ENCODE data around the gene RNASE4.

RNASE4 gene

GRCh38 chr14:20655851-20656250 is 28.5 kb upstream of the RNASE4 start:
- FAIRE-seq (no peak), DNase-seq (ENCODE audit: insufficient read length, low spot score) (no peak)
- TF ChIP-seq, protein P1, sequence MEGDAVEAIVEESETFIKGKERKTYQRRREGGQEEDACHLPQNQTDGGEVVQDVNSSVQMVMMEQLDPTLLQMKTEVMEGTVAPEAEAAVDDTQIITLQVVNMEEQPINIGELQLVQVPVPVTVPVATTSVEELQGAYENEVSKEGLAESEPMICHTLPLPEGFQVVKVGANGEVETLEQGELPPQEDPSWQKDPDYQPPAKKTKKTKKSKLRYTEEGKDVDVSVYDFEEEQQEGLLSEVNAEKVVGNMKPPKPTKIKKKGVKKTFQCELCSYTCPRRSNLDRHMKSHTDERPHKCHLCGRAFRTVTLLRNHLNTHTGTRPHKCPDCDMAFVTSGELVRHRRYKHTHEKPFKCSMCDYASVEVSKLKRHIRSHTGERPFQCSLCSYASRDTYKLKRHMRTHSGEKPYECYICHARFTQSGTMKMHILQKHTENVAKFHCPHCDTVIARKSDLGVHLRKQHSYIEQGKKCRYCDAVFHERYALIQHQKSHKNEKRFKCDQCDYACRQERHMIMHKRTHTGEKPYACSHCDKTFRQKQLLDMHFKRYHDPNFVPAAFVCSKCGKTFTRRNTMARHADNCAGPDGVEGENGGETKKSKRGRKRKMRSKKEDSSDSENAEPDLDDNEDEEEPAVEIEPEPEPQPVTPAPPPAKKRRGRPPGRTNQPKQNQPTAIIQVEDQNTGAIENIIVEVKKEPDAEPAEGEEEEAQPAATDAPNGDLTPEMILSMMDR (IDR thresholded peaks at IDR 0.05; ENCODE audit: insufficient read depth, missing control alignments), result no peak

- TF ChIP-seq, protein P1 (IDR thresholded peaks at IDR 0.05; ENCODE audit: insufficient read depth, missing control alignments), result no peak
- DNase-seq (ENCODE audit: insufficient read length, low spot score) (no peak), FAIRE-seq (no peak)
Observed at GRCh38 chr14:20656274-20656673, 28.1 kb upstream of the RNASE4 start.

- no peak for DNase-seq (ENCODE audit: insufficient read length, low spot score)
- no peak for FAIRE-seq
- TF ChIP-seq, protein P1 (IDR thresholded peaks at IDR 0.05; ENCODE audit: insufficient read depth, missing control alignments), result no peak
Observed at GRCh38 chr14:20657216-20658211, 26.8 kb upstream of the RNASE4 start.

- FAIRE-seq (no peak), DNase-seq (ENCODE audit: insufficient read length, low spot score) (no peak)
- TF ChIP-seq, protein P1 (IDR thresholded peaks at IDR 0.05; ENCODE audit: insufficient read depth, missing control alignments), result no peak
Observed at GRCh38 chr14:20658246-20658645, 26.1 kb upstream of the RNASE4 start.

GRCh38 chr14:20659336-20659735 is 25.0 kb upstream of the RNASE4 start:
- DNase-seq (ENCODE audit: insufficient read length, low spot score) (no peak), FAIRE-seq (no peak)
- TF ChIP-seq, protein P1 (IDR thresholded peaks at IDR 0.05; ENCODE audit: insufficient read depth, missing control alignments), result no peak

DNA sequence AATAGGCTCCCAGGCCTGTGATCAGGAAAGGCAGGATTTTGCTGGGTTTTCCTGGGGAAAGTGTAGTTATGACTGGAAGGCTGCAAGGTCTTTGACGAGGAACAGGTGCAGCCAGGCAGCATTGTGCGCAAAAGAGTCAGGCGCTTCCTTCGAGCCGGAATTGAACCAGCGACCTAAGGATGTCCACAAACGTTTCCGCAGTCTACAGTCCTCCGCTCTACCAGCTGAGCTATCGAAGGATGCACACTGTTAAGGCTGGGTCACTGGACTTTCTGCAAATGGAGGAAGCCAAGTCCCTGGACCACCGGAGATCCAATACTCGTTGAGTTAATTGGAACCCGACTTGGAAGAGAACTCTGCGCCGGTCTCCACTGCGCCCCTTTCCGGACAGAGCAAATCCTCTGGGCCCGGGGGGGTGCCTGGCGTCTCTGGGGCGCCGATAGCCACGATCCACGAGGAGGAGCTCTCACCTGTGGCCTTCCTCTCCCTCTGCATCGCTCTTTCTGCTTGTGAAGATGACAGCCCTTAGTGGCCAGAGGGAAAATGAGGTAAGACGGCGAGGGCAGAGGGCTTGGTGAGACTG is 24.5 kb upstream of the RNASE4 start:
- FAIRE-seq, result no peak

More for the DNA sequence above, 24.5 kb upstream of the RNASE4 start:
- TF ChIP-seq, protein P1 (IDR thresholded peaks at IDR 0.05; ENCODE audit: insufficient read depth, missing control alignments), result no peak
- DNase-seq (ENCODE audit: insufficient read length, low spot score), result no peak
